ENCODE measurements around the gene FAM241B. TPM values are rescaled to one million over a fixed set of nuclear protein-coding genes. Genes with fewer than 3 reads are reported as not detected.
A peak's percentile ranks its signal among the peaks of the same experiment; 100 is the strongest.

Gene FAM241B, protein sequence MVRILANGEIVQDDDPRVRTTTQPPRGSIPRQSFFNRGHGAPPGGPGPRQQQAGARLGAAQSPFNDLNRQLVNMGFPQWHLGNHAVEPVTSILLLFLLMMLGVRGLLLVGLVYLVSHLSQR
- not detected for polyA plus RNA-seq (2012; ENCODE audit: missing spikeins)

DNA sequence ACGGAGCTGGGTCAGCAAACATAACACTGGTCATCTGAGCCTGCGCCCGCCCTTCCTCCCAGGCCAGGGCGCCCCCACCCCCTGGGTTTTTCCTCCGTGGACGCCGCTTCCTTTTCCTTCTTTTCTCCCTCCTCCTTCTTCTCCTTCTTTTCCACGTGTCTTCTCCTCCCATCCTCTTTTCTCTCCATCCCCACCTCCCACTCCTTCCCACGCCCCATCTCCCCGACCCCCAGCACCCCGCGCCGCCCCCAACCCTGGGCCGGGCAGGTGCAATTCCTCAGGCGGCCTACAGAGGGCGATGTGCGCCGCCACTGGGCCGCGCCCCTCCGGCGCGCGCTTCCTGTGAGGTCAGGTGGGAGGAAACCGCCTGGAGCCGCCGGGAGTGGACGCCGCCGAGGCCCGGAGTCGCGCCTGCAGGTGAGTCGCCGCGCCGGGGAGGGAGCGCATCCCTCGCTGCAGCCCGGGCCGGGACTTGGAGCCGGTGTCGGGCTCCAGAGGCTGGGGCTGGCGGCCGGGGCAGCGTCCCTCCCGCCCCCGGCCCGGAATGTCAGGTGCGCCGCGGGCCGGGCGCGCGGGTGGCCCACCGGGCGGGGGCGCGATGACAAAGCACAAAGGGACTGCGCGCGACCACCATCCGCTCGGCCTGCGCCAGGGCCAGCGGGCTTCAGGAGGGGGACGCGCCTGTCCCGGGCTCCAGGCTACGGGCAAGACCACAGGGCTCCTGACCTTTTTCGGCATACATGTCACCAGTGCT is at the start of gene FAM241B:
TSS of gene FAM241B (plus strand) at position 351 of the 754 bp plus-strand sequence. CDS start 1,497 bp downstream, outside the sequence.
- FAIRE-seq (no peak), DNase-seq (ENCODE audit: insufficient read length) (peak; percentile 48)
- TF ChIP-seq TAF1 (IDR thresholded peaks at IDR 0.05; ENCODE audit: borderline replicate concordance, low read depth, low read length) (no peak), POLR2AphosphoS5 (IDR thresholded peaks at IDR 0.05; ENCODE audit: low read depth, low read length) (no peak)

DNA sequence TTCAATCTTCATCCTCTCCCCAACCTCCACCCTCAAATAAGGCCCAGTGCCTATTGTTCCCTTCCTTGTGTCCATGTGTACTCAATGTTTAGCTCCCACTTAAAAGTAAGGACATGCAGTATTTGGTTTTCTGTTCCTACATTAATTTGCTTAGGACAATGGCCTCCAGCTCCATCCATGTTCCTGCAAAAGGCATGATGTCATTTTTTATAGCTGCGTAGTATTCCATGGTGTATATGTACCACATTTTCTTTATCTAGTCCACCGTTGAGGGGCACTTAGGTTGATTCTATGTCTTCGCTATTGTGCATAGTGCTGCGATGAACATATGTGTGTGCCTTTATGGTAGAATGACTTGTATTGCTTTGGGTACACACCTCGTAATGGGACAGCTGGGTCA is 49.6 kb upstream of the FAM241B start:
- TF ChIP-seq TAF1 (IDR thresholded peaks at IDR 0.05; ENCODE audit: borderline replicate concordance, low read depth, low read length) = no peak
- no peak for TF ChIP-seq POLR2A (IDR thresholded peaks at IDR 0.05; ENCODE audit: low read depth, low read length)
- TF ChIP-seq POLR2AphosphoS5 (IDR thresholded peaks at IDR 0.05; ENCODE audit: low read depth, low read length) = no peak
- FAIRE-seq (no peak), DNase-seq (ENCODE audit: insufficient read length) (no peak)

DNA sequence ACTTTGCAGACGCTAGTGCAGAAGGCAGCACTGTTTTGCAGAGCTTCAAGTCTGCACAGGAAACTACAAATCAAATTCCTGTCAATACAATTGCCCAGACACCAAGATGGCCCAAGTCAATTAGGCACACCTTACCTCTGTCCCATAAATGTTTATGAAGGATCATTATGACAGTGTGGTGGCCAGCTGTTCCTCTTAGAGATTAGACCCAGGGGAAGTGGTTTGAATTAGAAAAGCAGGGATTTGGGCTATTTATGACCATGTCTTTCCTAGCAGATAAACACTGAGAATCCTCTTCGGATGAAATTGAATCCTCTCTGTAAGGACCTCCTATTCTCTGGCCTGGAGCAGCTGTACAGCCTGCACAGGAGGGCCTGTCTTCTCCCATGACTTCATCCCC is 46.9 kb upstream of the FAM241B start:
- FAIRE-seq = no peak
- no peak for TF ChIP-seq POLR2AphosphoS5 (IDR thresholded peaks at IDR 0.05; ENCODE audit: low read depth, low read length)
- no peak for TF ChIP-seq POLR2A (IDR thresholded peaks at IDR 0.05; ENCODE audit: low read depth, low read length)
- TF ChIP-seq TAF1 (IDR thresholded peaks at IDR 0.05; ENCODE audit: borderline replicate concordance, low read depth, low read length) = no peak
- DNase-seq (ENCODE audit: insufficient read length) = no peak

DNA sequence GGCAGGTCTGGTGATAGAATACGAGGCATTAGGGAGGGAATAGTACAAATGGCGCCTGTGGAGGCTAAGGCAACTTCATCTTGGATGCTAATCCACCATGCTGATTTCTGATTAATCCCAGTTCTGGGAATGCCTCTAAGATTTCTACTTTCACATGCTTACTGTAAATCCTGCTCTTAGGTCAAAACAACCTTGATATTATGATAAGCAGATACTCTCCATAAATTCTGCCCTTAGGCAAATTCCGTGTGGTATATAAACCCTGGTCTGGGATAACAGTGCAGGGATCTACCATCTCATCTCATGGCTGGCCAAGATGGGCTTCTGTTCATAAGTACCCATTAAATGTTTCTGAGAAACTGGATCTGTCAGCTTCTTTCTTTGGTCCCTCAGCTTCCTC is 45.4 kb upstream of the FAM241B start:
- TF ChIP-seq POLR2AphosphoS5 (IDR thresholded peaks at IDR 0.05; ENCODE audit: low read depth, low read length) = no peak
- DNase-seq (ENCODE audit: insufficient read length) (no peak), FAIRE-seq (no peak)

DNA sequence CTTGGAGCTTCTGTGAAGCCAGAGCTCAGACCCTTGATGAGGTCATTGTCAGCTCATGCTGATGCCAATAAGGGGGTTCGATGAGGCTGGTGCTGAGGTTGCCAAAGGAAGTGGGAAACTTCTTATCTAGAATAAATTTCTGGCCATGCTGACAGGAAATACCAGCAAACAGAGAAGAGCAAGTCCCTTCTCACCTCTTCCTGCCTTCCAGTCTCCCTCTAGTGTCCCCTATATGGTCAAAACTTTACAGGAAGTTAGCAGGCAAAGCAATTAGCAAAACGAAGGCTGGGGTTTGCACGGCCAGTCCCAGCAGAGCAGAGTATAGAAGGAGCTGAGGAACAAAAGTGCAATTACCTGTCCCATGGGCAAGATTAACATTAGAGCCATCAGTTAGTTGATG is 41.7 kb upstream of the FAM241B start:
- no peak for FAIRE-seq
- no peak for DNase-seq (ENCODE audit: insufficient read length)
- TF ChIP-seq POLR2AphosphoS5 (IDR thresholded peaks at IDR 0.05; ENCODE audit: low read depth, low read length) (no peak), POLR2A (IDR thresholded peaks at IDR 0.05; ENCODE audit: low read depth, low read length) (no peak), TAF1 (IDR thresholded peaks at IDR 0.05; ENCODE audit: borderline replicate concordance, low read depth, low read length) (no peak)

DNA sequence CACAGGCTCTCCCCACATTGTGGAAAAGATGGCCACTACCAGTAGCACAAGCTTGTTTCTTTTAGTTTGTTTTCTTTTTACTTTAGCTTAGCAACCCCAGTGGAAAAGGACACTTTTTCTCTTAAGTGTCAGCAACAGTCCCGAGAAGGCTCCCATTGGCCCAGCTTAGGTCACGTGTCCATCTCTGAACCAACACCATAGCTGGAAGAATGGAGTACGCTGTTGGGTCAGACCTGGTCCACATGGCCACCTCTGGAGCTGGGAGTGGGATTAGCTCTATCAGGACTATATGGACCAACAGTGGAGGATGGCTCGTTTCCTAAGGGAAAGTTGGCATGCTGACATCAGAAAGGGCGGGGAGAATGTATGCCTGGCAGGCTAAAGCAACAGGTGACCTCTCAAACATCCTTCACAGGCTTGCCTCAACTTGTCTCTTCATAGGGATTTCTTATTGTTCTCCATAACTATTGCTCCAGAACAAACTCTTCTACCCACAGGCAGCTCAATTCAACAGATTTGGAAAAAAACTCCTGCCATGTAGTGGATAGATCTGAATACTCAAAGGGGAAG is 29.2 kb upstream of the FAM241B start:
- FAIRE-seq (no peak), DNase-seq (ENCODE audit: insufficient read length) (no peak)
- TF ChIP-seq POLR2AphosphoS5 (IDR thresholded peaks at IDR 0.05; ENCODE audit: low read depth, low read length) = no peak
- TF ChIP-seq TAF1 (IDR thresholded peaks at IDR 0.05; ENCODE audit: borderline replicate concordance, low read depth, low read length) = no peak
- TF ChIP-seq POLR2A (IDR thresholded peaks at IDR 0.05; ENCODE audit: low read depth, low read length) = no peak

DNA sequence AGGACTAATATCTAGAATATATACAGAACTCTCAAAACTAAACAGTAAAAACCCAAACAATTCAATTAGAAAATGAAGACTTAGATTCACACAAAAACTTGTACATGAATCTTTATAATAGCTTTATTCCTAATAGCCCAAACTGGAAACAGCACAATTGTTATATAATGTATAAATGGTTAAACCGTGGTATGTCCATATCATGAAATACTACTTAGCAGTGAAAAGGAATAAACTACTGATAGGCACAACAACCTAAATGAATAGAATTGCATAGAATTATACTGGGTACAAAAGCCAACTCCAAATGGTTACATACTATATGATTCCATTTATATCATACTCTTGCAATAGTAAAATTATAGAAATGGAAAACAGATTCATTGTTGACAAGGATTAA is 21.0 kb upstream of the FAM241B start:
- no peak for DNase-seq (ENCODE audit: insufficient read length)
- TF ChIP-seq POLR2A (IDR thresholded peaks at IDR 0.05; ENCODE audit: low read depth, low read length) = no peak
- no peak for TF ChIP-seq TAF1 (IDR thresholded peaks at IDR 0.05; ENCODE audit: borderline replicate concordance, low read depth, low read length)
- no peak for TF ChIP-seq POLR2AphosphoS5 (IDR thresholded peaks at IDR 0.05; ENCODE audit: low read depth, low read length)
- FAIRE-seq = no peak

DNA sequence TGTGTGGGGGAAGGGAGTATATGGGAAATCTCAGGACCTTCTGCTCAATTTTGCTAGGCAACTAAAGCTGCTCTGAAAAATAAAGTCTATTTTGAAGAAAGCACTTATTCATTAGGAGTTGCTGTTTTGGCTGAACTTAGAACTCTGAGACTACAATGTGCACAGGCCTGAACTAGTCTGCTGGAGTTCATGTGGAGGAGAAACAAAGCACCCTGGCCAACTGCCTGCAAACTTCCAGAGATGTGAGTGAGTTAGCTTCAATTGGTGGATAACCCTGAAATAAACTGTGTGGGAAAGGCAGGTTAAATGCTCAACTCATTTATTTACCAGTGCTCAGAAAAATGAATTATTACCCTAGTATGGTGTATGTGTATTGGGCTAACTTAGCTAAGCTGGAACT is 17.3 kb upstream of the FAM241B start:
- no peak for DNase-seq (ENCODE audit: insufficient read length)
- no peak for TF ChIP-seq POLR2A (IDR thresholded peaks at IDR 0.05; ENCODE audit: low read depth, low read length)
- TF ChIP-seq TAF1 (IDR thresholded peaks at IDR 0.05; ENCODE audit: borderline replicate concordance, low read depth, low read length) = no peak
- no peak for TF ChIP-seq POLR2AphosphoS5 (IDR thresholded peaks at IDR 0.05; ENCODE audit: low read depth, low read length)
- FAIRE-seq = no peak

DNA sequence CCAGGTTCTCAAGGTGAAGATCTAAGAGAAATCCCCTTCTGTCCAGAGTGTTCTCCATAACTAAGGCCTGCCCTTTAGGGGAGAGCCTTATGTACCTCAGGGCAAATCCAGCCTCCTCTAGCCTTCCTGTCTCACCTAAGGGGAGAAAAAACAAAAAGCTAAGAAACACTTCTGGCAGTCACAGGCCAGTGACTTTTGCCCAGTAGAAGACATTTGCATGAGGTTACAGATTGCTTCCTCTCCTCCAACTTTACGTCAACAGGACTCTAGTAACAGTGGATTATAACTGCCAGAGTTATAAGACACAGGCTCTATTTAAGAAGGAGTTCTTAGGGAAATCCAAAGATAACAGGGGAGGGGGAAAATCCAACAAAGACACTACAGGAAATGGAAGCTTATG is 15.9 kb upstream of the FAM241B start:
- no peak for DNase-seq (ENCODE audit: insufficient read length)
- no peak for FAIRE-seq
- no peak for TF ChIP-seq TAF1 (IDR thresholded peaks at IDR 0.05; ENCODE audit: borderline replicate concordance, low read depth, low read length)
- TF ChIP-seq POLR2AphosphoS5 (IDR thresholded peaks at IDR 0.05; ENCODE audit: low read depth, low read length) = no peak
- no peak for TF ChIP-seq POLR2A (IDR thresholded peaks at IDR 0.05; ENCODE audit: low read depth, low read length)

DNA sequence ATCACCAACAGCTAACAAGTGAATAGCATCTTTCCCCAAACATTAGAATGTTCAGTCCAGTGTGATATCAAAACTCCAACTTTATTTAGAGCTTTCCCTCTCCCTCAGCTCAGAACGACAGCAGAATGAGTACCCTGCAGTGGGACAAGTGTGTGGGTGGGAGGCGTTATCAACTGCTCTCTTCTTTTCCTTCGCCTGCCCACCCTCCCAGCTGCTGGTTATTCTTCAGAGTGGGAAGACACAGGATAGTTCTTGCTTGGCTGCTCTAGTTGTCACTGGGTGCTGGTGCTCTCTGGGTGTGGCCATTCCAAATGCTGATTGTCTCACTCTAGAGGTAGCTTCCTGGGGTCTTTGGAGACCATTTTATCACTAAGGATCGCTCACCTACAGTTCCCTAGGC is 13.7 kb upstream of the FAM241B start:
- TF ChIP-seq TAF1 (IDR thresholded peaks at IDR 0.05; ENCODE audit: borderline replicate concordance, low read depth, low read length) (no peak), POLR2A (IDR thresholded peaks at IDR 0.05; ENCODE audit: low read depth, low read length) (no peak), POLR2AphosphoS5 (IDR thresholded peaks at IDR 0.05; ENCODE audit: low read depth, low read length) (no peak)
- FAIRE-seq (no peak), DNase-seq (ENCODE audit: insufficient read length) (no peak)

DNA sequence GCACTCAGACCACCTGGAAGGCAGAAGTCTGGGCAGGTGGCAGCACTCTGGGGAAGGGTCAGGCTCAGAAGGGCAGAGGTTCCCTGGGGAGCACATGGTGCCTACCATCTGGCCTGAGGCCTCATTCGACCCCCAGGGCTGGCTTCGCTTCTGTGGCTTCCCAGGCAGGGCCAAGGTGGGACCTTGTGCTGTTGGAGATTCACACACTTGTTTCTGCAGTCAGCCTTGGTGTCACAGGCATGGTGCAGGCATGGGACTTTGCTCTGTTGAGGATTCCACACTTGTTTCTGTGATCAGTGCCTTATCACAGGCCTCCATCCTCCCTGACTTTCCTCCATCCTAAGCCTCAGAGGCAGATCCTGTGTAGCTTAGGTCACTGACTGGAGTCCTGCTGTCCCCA is 11.3 kb upstream of the FAM241B start:
- DNase-seq (ENCODE audit: insufficient read length) (no peak), FAIRE-seq (no peak)
- no peak for TF ChIP-seq POLR2AphosphoS5 (IDR thresholded peaks at IDR 0.05; ENCODE audit: low read depth, low read length)
- no peak for TF ChIP-seq POLR2A (IDR thresholded peaks at IDR 0.05; ENCODE audit: low read depth, low read length)
- no peak for TF ChIP-seq TAF1 (IDR thresholded peaks at IDR 0.05; ENCODE audit: borderline replicate concordance, low read depth, low read length)

DNA sequence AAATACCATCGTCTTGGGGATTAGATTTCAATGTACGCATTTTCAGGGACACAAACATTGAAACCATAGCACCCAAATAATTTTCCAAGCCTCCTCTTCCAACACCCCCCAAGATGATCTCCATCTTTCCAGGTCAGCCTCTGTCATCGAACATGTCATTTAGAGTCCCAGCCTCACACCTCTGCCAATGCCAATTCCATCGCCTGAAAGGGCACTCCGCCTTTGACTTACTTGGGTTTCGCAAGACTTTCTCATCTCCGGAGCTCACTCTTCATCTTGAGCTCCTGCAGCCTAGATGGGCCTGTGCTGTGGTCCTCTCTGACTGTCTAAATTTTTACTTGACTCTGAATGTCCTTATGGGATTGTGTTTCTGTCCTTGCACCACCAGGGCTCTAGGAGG is 10.4 kb upstream of the FAM241B start:
- DNase-seq (ENCODE audit: insufficient read length) = no peak
- FAIRE-seq = no peak
- TF ChIP-seq TAF1 (IDR thresholded peaks at IDR 0.05; ENCODE audit: borderline replicate concordance, low read depth, low read length) (no peak), POLR2A (IDR thresholded peaks at IDR 0.05; ENCODE audit: low read depth, low read length) (no peak), POLR2AphosphoS5 (IDR thresholded peaks at IDR 0.05; ENCODE audit: low read depth, low read length) (no peak)
